ENCODE results near the gene VPS35.

VPS35 gene

DNA sequence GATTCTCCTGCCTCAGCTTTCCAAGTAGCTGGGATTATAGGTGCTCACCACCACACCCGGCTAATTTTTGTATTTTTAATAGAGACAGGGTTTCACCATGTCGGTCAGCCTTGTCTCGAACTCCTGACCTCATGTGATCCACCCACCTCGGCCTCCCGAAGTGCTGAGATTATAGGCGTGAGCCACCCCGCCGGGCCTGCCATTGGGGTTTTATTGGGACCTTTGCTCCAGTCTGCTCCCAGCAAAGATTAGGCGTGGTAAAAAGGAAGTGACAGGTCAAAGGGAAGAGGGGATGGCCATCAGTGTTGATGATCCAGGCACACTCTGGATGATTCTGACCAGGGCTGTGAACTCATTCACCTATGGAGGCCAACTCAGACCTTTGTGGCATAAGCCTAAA, 38.7 kb upstream of the VPS35 start:
- Mint-ChIP-seq H3K27me3 (ENCODE audit: low read depth) (peaks cover 7% of the 10 kb centered on the region), H3K4me1 (no peaks in the 10 kb centered on the region), H3K27ac (no peak overlapping the region), H3K4me3 (no peak overlapping the region), H3K36me3 (ENCODE audit: low read depth) (no peaks in the 10 kb centered on the region), H3K9me3 (peaks cover 8% of the 10 kb centered on the region)
- TF ChIP-seq, protein P1, sequence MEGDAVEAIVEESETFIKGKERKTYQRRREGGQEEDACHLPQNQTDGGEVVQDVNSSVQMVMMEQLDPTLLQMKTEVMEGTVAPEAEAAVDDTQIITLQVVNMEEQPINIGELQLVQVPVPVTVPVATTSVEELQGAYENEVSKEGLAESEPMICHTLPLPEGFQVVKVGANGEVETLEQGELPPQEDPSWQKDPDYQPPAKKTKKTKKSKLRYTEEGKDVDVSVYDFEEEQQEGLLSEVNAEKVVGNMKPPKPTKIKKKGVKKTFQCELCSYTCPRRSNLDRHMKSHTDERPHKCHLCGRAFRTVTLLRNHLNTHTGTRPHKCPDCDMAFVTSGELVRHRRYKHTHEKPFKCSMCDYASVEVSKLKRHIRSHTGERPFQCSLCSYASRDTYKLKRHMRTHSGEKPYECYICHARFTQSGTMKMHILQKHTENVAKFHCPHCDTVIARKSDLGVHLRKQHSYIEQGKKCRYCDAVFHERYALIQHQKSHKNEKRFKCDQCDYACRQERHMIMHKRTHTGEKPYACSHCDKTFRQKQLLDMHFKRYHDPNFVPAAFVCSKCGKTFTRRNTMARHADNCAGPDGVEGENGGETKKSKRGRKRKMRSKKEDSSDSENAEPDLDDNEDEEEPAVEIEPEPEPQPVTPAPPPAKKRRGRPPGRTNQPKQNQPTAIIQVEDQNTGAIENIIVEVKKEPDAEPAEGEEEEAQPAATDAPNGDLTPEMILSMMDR (IDR thresholded peaks at IDR 0.05; ENCODE audit: unreplicated experiment in 3 of 3) = no peak

DNA sequence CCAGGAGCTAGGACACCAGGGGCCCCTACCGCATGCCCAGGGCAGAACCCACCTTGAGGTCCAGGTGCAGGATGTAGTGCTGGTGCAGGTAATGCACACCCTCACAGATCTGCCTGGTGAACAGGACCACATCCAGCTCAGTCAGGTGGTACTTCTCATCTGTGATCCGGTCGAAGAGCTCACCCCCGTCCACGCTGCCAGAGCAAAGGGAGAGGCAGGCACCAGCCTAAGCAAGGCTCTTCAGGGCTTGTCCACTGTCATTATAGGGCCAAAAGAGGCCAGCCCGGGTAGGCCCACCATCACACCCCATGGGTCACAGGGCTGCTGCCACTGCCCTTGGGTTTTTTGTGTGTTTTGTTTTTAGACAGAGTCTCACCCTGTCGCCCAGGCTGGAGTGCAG, 38.2 kb upstream of the VPS35 start:
- no peak overlapping the region for H3K4me3 Mint-ChIP-seq
- H3K27ac Mint-ChIP-seq = no peak overlapping the region
- no peaks in the 10 kb centered on the region for H3K36me3 Mint-ChIP-seq (ENCODE audit: low read depth)
- no peaks in the 10 kb centered on the region for H3K4me1 Mint-ChIP-seq
- H3K9me3 Mint-ChIP-seq = peaks cover 8% of the 10 kb centered on the region
- TF ChIP-seq, protein P1 (IDR thresholded peaks at IDR 0.05; ENCODE audit: unreplicated experiment in 3 of 3) = no peak
- H3K27me3 Mint-ChIP-seq (ENCODE audit: low read depth) = peaks cover 7% of the 10 kb centered on the region

DNA sequence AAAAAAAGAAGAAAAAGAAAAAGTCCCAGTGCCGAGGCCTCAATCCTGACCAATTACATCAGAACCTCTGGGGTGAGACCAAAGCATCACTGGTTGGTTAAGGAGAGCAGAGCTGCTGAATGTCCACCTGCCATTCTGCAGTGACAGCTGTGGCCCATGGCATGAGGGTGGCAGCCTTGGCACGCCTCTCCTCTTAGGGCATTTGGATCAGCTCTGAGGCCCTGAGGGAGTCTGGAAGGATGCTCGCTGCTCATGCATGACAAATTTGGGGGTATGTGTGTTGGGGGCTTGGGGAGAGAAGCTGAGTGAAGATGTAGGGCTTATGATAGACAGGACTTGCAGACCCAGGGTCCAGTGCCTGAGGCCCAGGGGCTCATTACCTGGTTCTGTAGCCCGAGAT, 32.9 kb upstream of the VPS35 start:
- Mint-ChIP-seq H3K4me3 (no peak overlapping the region), H3K9me3 (peaks cover 8% of the 10 kb centered on the region), H3K36me3 (ENCODE audit: low read depth) (no peaks in the 10 kb centered on the region), H3K27me3 (ENCODE audit: low read depth) (no peaks in the 10 kb centered on the region), H3K27ac (no peak overlapping the region), H3K4me1 (no peaks in the 10 kb centered on the region)
- TF ChIP-seq, protein P1 (IDR thresholded peaks at IDR 0.05; ENCODE audit: unreplicated experiment in 3 of 3) = no peak

DNA sequence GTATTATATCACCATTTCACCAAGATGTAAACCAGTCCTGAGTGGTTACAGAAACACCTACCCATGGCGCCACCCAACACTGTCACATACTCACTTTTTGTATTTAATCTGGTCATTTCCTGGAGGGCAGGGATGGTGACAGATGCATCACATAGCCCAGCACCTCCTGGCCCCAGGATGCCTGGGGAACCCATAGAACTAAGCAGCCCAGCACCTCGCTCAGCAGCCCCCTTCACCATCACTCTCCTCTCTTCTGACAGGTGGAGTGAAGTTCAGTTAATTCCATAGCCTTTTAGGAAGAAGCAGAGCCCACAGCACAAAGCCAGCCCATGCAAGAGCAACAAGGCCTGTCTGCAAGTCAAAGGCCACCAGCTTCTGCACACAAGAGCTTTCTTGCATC, 31.6 kb upstream of the VPS35 start:
- TF ChIP-seq, protein P1 (IDR thresholded peaks at IDR 0.05; ENCODE audit: unreplicated experiment in 3 of 3) = no peak
- H3K27me3 Mint-ChIP-seq (ENCODE audit: low read depth) = no peaks in the 10 kb centered on the region
- H3K9me3 Mint-ChIP-seq = peaks cover under 1% of the 10 kb centered on the region
- H3K36me3 Mint-ChIP-seq (ENCODE audit: low read depth) = no peaks in the 10 kb centered on the region
- no peaks in the 10 kb centered on the region for H3K4me1 Mint-ChIP-seq
- no peak overlapping the region for H3K4me3 Mint-ChIP-seq
- H3K27ac Mint-ChIP-seq = no peak overlapping the region

DNA sequence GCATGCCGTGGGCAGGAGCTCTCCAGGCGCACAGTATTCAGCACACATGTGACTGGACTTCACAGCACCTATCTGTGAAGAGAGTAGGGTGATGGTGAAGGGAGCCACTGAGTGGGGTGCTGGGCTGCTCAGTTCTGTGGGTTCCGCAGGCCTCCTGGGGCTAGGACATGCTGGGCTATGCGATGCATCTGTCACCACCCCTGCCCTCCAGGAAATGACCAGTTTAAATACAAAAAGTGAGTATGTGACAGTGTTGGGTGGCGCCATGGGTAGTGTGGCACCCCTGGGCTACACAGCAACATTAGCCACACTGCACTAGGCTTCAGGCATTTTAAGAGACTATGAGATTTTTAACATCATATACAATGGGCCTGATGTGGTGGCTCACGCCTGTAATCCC, 30.6 kb upstream of the VPS35 start:
- Mint-ChIP-seq H3K4me3 (no peak overlapping the region), H3K27me3 (ENCODE audit: low read depth) (no peaks in the 10 kb centered on the region), H3K9me3 (no peaks in the 10 kb centered on the region), H3K27ac (no peak overlapping the region), H3K36me3 (ENCODE audit: low read depth) (no peaks in the 10 kb centered on the region), H3K4me1 (no peaks in the 10 kb centered on the region)
- TF ChIP-seq, protein P1 (IDR thresholded peaks at IDR 0.05; ENCODE audit: unreplicated experiment in 3 of 3) = no peak

DNA sequence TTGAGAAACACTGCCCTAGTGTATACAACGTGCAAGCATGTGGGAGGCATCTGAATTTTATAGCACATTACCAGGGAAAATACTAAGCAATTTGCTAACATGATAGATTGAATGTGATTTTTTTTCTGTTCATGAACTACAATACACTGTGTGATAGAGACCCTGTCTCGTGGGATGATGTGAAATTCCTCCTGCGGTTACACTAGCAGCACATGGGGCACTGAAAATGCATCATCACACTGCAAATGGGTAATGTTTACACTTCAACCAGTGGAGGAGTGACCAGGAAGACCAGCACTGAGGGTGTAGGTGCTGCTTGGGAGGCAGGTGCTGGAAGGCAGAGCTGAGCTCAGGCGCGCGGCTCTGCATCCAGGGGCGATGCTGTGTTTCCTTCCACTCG, 29.2 kb upstream of the VPS35 start:
- Mint-ChIP-seq H3K9me3 (no peaks in the 10 kb centered on the region), H3K36me3 (ENCODE audit: low read depth) (no peaks in the 10 kb centered on the region), H3K27me3 (ENCODE audit: low read depth) (no peaks in the 10 kb centered on the region), H3K27ac (no peak overlapping the region), H3K4me1 (no peaks in the 10 kb centered on the region), H3K4me3 (no peak overlapping the region)
- TF ChIP-seq, protein P1 (IDR thresholded peaks at IDR 0.05; ENCODE audit: unreplicated experiment in 3 of 3) = no peak
